HEK293 (cell line): Measurements from ENCODE around the gene NCOR2.
A peak's percentile ranks its signal among the peaks of the same experiment; 100 is the strongest.

Experiments
- ATF2 ChIP-seq: fragments of 450-650 bp; formaldehyde crosslinking; IDR thresholded peaks from 2 replicates; pipeline ENCODE4 v1.5.1; 2016; ENCODE audit warnings: missing biosample characterization, missing genetic modification characterization, low read depth
- GLIS2 ChIP-seq: fragments of 450-650 bp; formaldehyde crosslinking; IDR thresholded peaks from 2 replicates; pipeline ENCODE4 v1.5.1; 2016; ENCODE audit warnings: missing biosample characterization, missing genetic modification characterization
- INSM2 ChIP-seq: fragments of 450-650 bp; formaldehyde crosslinking; IDR thresholded peaks from 2 replicates; pipeline ENCODE4 v1.5.1; 2016; ENCODE audit warnings: missing biosample characterization, missing genetic modification characterization
- KLF16 ChIP-seq: fragments of 450-650 bp; formaldehyde crosslinking; IDR thresholded peaks from 2 replicates; pipeline ENCODE4 v1.5.1; 2017; ENCODE audit warnings: missing biosample characterization, missing genetic modification characterization
- KLF7 ChIP-seq: fragments of 450-650 bp; formaldehyde crosslinking; IDR thresholded peaks from 2 replicates; pipeline ENCODE4 v1.5.1; 2016; ENCODE audit warnings: missing biosample characterization, missing genetic modification characterization, borderline replicate concordance
- MEIS1 ChIP-seq: sonication (generic); formaldehyde crosslinking; IDR thresholded peaks from 2 replicates; pipeline ENCODE4 v1.8.1; 2022; ENCODE audit warnings: missing genetic modification reagents, mild to moderate bottlenecking, borderline replicate concordance
- PRDM6 ChIP-seq: fragments of 450-650 bp; formaldehyde crosslinking; IDR thresholded peaks from 2 replicates; pipeline ENCODE4 v1.5.1; 2017; ENCODE audit warnings: missing biosample characterization, missing genetic modification characterization
- ZBTB11 ChIP-seq: fragments of 450-650 bp; formaldehyde crosslinking; conservative IDR thresholded peaks from 2 replicates; pipeline ENCODE4 v1.5.1; 2016; ENCODE audit warnings: low read depth, missing biosample characterization, missing genetic modification characterization
- ZNF121 ChIP-seq: fragments of 450-650 bp; formaldehyde crosslinking; IDR thresholded peaks from 2 replicates; pipeline ENCODE4 v1.5.1; 2016; ENCODE audit warnings: missing biosample characterization, missing genetic modification characterization
- ZNF138 ChIP-seq: fragments of 450-650 bp; formaldehyde crosslinking; IDR thresholded peaks from 2 replicates; pipeline ENCODE4 v1.5.1; 2016; ENCODE audit warnings: missing biosample characterization, missing genetic modification characterization, borderline replicate concordance
- ZNF140 ChIP-seq: fragments of 450-650 bp; formaldehyde crosslinking; IDR thresholded peaks from 2 replicates; pipeline ENCODE4 v1.5.1; 2016; ENCODE audit warnings: missing biosample characterization, missing genetic modification characterization
- ZNF146 ChIP-seq: fragments of 450-650 bp; formaldehyde crosslinking; IDR thresholded peaks from 2 replicates; pipeline ENCODE4 v1.5.1; 2016; ENCODE audit warnings: missing biosample characterization, missing genetic modification characterization
- ZNF169 ChIP-seq: fragments of 450-650 bp; formaldehyde crosslinking; IDR thresholded peaks from 2 replicates; pipeline ENCODE4 v1.5.1; 2016; ENCODE audit warnings: missing biosample characterization, missing genetic modification characterization
- ZNF214 ChIP-seq: fragments of 450-650 bp; formaldehyde crosslinking; IDR thresholded peaks from 2 replicates; pipeline ENCODE4 v1.5.1; 2017; ENCODE audit warnings: missing biosample characterization, mild to moderate bottlenecking, missing genetic modification characterization, borderline replicate concordance
- ZNF280D ChIP-seq: fragments of 450-650 bp; formaldehyde crosslinking; IDR thresholded peaks from 2 replicates; pipeline ENCODE4 v1.5.1; 2016; ENCODE audit warnings: missing biosample characterization, missing genetic modification characterization
- ZNF302 ChIP-seq: fragments of 450-650 bp; formaldehyde crosslinking; IDR thresholded peaks from 2 replicates; pipeline ENCODE4 v1.5.1; 2016; ENCODE audit warnings: missing biosample characterization, missing genetic modification characterization, low read depth
- ZNF362 ChIP-seq: fragments of 450-650 bp; formaldehyde crosslinking; IDR thresholded peaks from 2 replicates; pipeline ENCODE4 v1.5.1; 2016; ENCODE audit warnings: missing biosample characterization, missing genetic modification characterization
- ZNF426 ChIP-seq: fragments of 450-650 bp; formaldehyde crosslinking; IDR thresholded peaks from 2 replicates; pipeline ENCODE4 v1.5.1; 2017; ENCODE audit warnings: missing biosample characterization, missing genetic modification characterization, mild to moderate bottlenecking, inconsistent platforms, moderate library complexity
- ZNF510 ChIP-seq: fragments of 450-650 bp; formaldehyde crosslinking; IDR thresholded peaks from 2 replicates; pipeline ENCODE4 v1.5.1; 2018; ENCODE audit warnings: mild to moderate bottlenecking, missing genetic modification characterization, missing biosample characterization; ENCODE audit not compliant: insufficient replicate concordance
- ZNF530 ChIP-seq: fragments of 450-650 bp; formaldehyde crosslinking; IDR thresholded peaks from 2 replicates; pipeline ENCODE4 v1.5.1; 2016; ENCODE audit warnings: low read depth, missing biosample characterization, missing genetic modification characterization
- ZNF548 ChIP-seq: fragments of 450-650 bp; formaldehyde crosslinking; IDR thresholded peaks from 2 replicates; pipeline ENCODE4 v1.5.1; 2016; ENCODE audit warnings: missing biosample characterization, missing genetic modification characterization
- ZNF624 ChIP-seq: fragments of 450-650 bp; formaldehyde crosslinking; IDR thresholded peaks from 2 replicates; pipeline ENCODE4 v1.5.1; 2017; ENCODE audit warnings: missing biosample characterization, missing genetic modification characterization
- ZNF626 ChIP-seq: fragments of 450-650 bp; sonication (Bioruptor Pico); formaldehyde crosslinking; IDR thresholded peaks from 2 replicates; pipeline ENCODE4 v1.5.1; 2018; ENCODE audit warnings: missing biosample characterization, missing genetic modification characterization, inconsistent platforms
- ZNF707 ChIP-seq: fragments of 450-650 bp; formaldehyde crosslinking; IDR thresholded peaks from 2 replicates; pipeline ENCODE4 v1.5.1; 2016; ENCODE audit warnings: missing biosample characterization, missing genetic modification characterization
- ZNF76 ChIP-seq: fragments of 450-650 bp; formaldehyde crosslinking; IDR thresholded peaks from 2 replicates; pipeline ENCODE4; 2016; ENCODE audit warnings: low read depth, missing biosample characterization, missing genetic modification characterization, borderline replicate concordance
- ZSCAN16 ChIP-seq: fragments of 450-650 bp; formaldehyde crosslinking; IDR thresholded peaks from 2 replicates; pipeline ENCODE4 v1.5.1; 2016; ENCODE audit warnings: missing biosample characterization, missing genetic modification characterization
- ZXDB ChIP-seq: fragments of 450-650 bp; formaldehyde crosslinking; IDR thresholded peaks from 2 replicates; pipeline ENCODE4 v1.5.1; 2016; ENCODE audit warnings: missing biosample characterization, missing genetic modification characterization

The NCOR2 gene

GRCh38 chr12:124527861-124528561, 39.4 kb downstream of the NCOR2 start (continued):
- peak; percentile 73; the same call in 1 of the 2 replicates for TF ChIP-seq INSM2 (tag by site-specific recombination)
- no peak for TF ChIP-seq ZNF624 (tag by site-specific recombination)
- TF ChIP-seq ATF2, result peak; percentile 87
- TF ChIP-seq ZNF362, result no peak
- TF ChIP-seq ZNF214, result no peak
- no peak for TF ChIP-seq ZNF146
- TF ChIP-seq MEIS1, result no peak
- TF ChIP-seq PRDM6, result peak; percentile 60; the same call in 1 of the 2 replicates
- no peak for TF ChIP-seq ZNF138 (tag by site-specific recombination)
- no peak for TF ChIP-seq ZNF707 (tag by site-specific recombination)
- TF ChIP-seq ZNF530 (tag by site-specific recombination), result no peak
- TF ChIP-seq ZNF121, result no peak
- TF ChIP-seq ZNF76 (tag by site-specific recombination), result peak; percentile 76; the same call in 1 of the 2 replicates
- no peak for TF ChIP-seq KLF7 (tag by site-specific recombination)
- TF ChIP-seq ZNF169 (tag by site-specific recombination), result no peak
- TF ChIP-seq ZNF140 (tag by site-specific recombination), result no peak
- no peak for TF ChIP-seq ZNF626 (tag by site-specific recombination)
- TF ChIP-seq ZBTB11 (tag by site-specific recombination), result no peak
- TF ChIP-seq ZSCAN16 (tag by site-specific recombination), result no peak
- peak; percentile 77; the same call in 1 of the 2 replicates for TF ChIP-seq KLF16 (tag by site-specific recombination)
- peak; percentile 61 for TF ChIP-seq ZXDB (tag by site-specific recombination)
- TF ChIP-seq ZNF302 (tag by site-specific recombination), result no peak
- TF ChIP-seq ZNF280D (tag by site-specific recombination), result no peak
- TF ChIP-seq ZNF548 (tag by site-specific recombination), result no peak
- TF ChIP-seq ZNF426 (tag by site-specific recombination), result no peak
- peak; percentile 91 for TF ChIP-seq GLIS2 (tag by site-specific recombination)
- TF ChIP-seq ZNF510 (tag by site-specific recombination), result no peak
